HUDEP-2 (cell line): ENCODE data around the gene ANKZF1.
A peak's percentile ranks its signal among the peaks of the same experiment; 100 is the strongest.
"Not testable (repeated sequence)": the region's sequence is repeated elsewhere in the genome, so short reads cannot be mapped to it uniquely, and the experiment has no call there.

Experiments used
- DNase-seq, 76 experiments: peaks; one replicate each; lab custom pipeline; 2025; ENCODE audit not compliant: unreplicated experiment in 76 of 76; lab: John Stamatoyannopoulos, UW

ANKZF1 gene

DNA sequence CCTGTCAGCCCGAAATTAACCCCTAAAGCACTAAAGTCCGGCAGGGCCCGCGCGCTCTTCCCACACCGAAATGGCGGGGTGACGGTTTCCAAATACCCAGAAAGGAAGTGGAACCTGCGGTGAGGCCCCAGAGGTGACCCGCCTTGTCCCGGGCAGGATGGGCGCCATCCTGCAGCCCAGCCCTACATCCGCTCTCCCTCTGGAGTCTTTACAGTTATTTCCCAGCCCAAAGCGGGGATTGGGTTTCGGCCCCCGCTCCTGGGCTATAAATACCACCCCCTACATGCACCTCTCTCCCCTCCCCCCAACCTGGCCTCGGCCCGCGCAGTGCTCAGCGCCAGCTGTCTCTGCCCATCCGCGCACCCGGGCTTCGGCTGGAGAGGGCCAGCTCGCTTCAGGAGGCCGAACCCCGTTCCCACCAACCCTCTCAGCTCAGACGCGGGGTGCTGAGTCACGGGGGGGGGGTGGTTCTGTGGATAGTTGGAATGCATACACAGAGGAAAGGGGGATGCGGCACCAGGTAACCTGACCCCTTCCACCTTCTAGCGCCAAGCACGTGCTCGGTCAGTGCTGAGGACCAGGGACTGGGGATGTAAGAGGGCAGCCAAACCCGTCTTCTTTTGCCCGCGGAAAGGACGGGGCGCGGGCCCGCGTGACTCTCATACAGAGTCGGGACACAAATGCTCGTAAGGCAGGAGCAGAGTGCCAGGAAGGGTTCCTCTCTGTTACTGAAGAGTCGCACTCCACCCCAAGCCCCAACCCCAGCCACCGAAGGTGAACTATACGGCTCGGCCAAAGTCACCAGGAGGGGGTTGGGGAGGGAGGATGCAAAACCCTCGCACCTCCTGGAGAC, 23.5 kb downstream of the ANKZF1 start, which contains the start of gene TUBA4B:
Gene TUBA4B (plus strand): TSS at position 344 of the 853 bp plus-strand sequence. CDS start 165 bp downstream, at position 509.
- peak in 6 of 76 experiments; percentile 10 to 40 (median 25) for DNase-seq

DNA sequence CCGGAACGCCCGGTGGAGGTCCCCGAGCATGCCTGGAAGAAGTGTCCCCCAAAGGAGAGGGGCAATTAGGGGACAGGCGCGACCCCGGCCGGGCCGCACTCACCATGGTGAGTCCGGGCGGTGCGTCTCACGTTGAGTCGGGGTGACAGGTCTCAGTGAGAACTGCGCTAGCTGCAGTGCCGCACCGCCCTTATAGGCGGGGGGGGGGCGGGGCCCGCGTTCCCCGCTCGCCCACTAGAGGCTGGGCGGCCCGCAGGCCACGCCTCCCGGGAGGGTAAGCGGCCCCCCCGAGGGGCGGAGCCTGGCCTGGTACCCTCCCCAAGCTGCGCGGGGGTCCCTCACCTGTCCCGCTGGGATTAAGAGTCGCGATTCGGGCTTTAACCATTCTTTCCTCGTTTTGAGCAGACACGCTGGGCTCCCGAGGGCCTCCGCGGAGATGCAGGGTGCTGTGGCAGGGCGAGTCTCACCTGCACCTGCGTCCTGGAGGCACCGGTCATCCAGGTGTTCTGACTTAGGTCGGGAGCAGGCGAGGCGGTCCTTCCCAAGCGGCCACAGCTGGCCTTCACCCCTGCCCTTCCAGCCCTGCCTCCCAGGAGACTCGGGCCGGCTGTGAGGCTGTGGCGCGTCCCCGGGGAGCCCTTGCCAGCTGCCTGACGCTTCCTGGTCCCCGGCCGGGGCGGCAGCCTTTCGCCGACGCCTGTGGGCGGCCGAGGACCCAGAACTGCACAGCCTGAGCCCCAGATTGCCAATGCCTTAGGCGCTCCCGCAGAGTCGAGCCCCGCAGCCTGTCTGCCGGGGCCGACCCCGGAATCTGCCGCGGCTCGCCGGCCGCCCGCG, 24.4 kb downstream of the ANKZF1 start, which contains the start of gene TUBA4A:
Gene TUBA4A (minus strand): TSS at position 166 of the 837 bp plus-strand sequence. CDS start 60 bp downstream, at position 106.
- peak in 74 of 76 experiments; percentile 4 to 85 (median 66) for DNase-seq

DNA sequence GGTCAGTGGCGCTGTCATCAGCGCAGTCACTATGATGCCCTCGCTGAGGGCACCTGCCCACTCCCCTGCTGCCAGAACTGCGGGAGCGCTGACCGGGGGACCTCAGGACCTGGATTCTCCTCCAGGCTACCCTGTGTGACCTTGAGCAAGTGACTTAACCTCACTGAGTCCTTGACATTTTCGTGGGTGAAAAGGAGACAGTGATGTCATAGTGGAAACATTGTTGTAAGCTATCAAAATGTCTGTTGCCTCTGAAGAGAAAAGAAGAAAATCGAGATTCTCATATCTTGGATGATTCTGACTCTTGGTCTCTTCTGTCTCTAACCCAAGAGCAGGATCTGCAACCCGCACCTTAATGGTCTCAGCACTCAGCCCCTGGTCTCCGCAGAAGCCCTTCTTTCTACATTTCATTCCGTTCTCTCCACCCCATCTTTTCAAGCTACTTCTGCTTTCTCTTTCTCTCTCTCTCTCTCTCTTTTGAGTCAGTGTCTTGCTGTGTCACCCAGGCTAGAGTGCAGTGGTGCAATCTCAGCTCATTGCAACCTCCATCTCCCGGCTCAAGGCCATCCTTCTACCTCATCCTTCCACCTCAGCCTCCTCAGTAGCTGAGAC, 25.1 kb downstream of the ANKZF1 start:
- no peak for DNase-seq

DNA sequence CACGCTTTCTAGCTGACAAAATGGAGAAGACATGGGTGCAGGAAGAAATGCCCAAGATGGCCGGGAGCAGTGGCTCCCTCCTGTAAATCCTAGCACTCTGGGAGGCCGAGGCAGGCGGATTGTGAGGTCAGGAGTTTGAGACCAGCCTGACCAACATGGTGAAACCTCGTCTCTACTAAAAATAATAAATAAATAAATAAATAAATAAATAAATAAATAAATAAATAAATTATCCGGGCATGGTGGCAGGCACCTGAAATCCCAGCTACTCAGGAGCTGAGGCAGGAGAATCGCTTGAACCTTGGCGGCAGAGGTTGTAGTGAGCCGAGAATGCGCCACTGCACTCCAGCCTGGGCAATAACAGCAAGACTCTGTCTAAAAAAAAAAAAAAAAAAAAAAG, 29.3 kb downstream of the ANKZF1 start:
- DNase-seq: not testable (repeated sequence)

DNA sequence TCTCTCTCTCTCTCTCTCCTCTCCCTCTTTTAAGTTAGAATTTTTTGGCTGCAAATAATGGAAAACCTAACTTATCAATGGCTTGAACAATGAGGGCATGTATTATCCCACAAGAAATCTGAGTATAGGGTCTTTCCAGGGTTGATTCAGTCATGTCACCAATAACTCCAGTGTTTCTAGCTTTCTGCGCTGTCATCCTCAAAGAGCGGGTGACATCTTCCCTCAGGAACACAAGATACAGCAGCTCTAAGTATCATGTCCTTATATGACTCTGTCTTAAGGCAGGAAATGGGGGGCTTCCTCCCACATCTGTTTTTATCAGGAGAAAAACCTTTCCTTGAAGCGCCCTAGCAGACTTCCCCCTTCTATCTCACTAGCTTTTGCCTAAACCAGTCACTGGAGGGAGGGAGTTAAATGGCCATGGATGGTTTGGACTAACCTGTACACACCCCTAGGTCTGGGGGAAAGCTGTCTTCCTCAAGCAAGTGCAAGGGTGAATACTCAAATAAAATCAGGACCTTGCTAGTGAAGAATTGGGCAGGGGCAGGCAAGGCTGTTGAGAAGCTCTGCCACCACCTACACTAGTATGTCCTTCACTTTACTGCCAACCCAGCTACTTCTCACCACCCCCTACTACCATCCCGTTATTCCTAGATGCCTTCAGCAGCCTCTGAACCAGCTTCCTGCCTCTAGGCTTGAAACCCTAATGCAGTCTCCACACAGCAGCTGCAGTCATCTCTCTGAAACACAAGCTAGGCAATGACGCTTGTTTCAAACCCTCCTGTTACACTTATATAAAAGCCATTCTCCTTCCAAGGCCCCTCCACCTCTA, 31.6 kb downstream of the ANKZF1 start:
- no peak for DNase-seq

DNA sequence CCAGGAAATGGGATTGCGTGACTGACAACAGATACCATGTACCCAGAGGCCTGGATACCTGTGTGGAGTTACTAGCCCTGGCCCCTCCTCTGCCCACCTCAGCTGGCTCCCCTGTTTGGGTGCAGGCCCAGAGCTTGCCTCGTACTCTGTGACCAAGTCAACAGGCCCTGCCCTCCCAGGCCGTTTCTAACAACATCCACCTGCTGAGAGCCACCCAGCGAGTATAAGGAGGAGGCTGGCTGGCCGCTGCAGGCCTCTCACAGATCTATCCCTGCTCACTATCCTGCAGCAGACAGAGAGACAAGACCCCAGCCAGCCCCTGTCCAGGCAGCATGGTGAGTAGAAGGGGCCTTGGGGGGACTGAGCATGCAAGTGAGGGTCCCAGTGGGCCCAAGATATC, 36.6 kb downstream of the ANKZF1 start:
- no peak for DNase-seq

GRCh38 chr2:219266886-219267285, 37.3 kb downstream of the ANKZF1 start:
- DNase-seq: peak in 1 of 76 experiments; percentile 13

DNA sequence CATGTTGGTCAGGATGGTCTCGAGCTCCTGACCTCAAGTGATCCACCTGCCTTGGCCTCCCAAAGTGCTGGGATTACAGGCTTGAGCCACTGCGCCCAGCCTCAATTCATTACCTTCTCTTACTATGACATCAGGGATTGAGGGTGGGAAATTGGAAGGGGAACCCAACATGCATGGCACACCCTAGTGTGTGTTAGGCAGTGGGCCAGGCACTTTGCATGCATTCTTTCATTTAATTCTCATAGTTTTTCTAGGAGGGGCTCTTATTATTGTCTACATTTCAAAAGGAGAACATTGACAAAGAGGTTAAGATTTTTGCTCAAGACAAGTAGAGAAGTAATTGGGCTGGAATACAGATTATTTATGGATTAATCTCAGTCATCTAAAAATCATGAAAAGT, 38.7 kb downstream of the ANKZF1 start:
- DNase-seq: no peak

DNA sequence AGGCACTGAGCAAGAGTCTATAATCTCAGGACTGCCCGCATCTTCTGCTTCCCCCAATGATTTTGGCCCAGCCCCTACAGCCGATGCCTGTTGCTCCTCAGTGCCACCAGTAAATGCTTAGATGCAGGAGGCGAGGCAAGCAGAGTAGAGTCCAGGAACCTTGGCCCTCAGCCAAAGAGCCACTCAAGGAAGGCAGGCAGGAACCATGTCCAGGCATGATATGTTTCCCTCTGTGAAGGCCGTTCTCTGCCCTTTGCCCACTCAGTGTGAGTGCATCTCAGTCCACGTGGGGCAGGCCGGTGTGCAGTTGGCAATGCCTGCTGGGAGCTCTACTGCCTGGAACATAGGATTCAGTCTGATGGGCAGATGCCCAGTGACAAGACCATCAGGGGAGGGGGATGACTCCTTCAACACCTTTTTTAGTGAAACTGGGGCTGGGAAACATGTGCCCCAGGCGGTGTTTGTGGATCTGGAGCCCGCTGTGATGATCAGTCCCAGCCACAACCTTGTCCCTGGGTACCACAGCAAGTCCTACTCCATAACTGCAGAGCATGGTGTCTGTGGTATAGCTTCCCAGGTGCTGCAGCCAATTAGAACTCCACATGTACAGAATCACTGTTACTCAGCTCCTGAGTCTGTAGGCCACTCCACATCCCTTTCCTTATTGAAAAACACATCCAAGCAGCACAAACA, 39.9 kb downstream of the ANKZF1 start:
- peak in 1 of 76 experiments; percentile 20 for DNase-seq

- no peak for DNase-seq
Measured at GRCh38 chr2:219270055-219270372, 40.4 kb downstream of the ANKZF1 start.

GRCh38 chr2:219271021-219271420, 41.4 kb downstream of the ANKZF1 start:
- DNase-seq: no peak

DNA sequence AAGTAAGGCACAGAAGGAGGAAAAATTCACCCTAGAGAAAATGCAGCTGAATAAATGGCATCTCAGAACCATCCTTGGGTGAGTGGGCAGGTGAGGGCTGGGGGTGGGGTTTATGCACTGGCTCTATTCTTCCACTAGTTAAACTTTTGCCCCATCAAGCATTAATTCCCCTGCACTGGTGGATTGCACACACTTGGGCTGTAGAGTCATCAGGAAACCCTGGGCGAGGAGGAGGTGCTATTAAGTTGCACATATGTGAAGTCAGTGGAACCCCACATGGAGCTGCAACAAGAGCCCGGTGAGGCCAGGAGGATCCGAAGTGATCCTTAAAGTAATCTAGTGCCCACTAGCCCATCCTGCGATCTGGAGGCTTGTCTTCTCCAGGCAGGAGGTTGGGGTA, 42.8 kb downstream of the ANKZF1 start:
- DNase-seq: no peak

GRCh38 chr2:219272995-219273394, 43.4 kb downstream of the ANKZF1 start:
- DNase-seq: peak in 13 of 76 experiments; percentile 10 to 51 (median 23)

DNA sequence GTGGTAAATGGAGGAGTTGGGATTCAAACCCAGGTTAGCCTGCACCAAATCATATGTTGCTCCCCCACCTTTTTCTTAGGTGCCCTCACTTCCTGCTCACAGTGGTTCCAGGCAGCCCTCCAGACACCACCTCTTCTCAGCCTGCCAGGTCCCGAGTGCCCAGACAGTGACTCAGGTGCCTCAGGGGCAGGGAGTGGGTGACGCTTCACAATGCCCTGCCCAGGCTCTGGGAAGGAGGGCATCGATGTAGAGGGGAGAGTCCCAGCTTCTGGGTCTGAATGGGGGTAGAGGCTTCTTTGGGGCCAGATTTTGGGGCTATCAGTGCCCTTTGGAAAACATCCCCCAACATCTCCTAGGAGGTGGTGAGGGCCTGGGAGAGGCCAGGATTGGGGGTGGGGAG, 44.3 kb downstream of the ANKZF1 start:
- DNase-seq: no peak

DNA sequence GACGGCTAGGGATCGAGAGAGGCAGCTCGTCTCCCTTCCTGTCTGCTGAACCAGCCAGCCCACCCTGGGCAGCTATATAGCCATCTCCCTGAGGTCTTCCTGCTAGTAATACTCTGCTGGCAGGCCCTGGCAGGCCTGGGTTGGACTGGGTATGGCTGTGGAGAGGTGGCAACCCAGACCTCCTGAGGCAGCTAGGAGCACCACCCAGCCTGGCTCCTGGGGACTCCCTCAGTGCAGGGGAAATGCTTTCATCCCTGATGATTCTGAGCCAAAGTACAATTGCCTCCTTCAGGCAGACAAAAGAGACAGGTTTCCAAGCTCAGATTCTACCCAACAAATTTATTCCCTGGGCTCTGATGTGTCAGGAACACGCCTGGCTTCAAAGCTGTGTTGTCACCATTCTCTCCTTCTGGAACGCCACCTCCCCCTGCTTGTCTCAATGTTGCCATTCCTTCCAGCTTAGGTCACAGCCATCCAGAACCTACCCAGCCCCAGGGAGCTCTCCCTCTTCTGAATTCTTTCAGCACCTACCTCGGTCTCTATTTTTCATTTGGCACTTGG, 44.8 kb downstream of the ANKZF1 start:
- DNase-seq: no peak

- DNase-seq: peak in 64 of 76 experiments; percentile 4 to 76 (median 48)
Measured at GRCh38 chr2:219277703-219278654, 48.4 kb downstream of the ANKZF1 start.

- no peak for DNase-seq
Measured at GRCh38 chr2:219278655-219279150, 49.1 kb downstream of the ANKZF1 start.
